ENCODE results near the gene ZNF622.
A peak's percentile ranks its signal among the peaks of the same experiment; 100 is the strongest.

Gene ZNF622

GRCh38 chr5:16465544-16466432 is at the start of gene ZNF622:
Gene ZNF622, minus strand, starts transcription at chr5:16465800. Its CDS starts 135 bp downstream, at chr5:16465665.
- DNase-seq, result peak; percentile 94 to 95

GRCh38 chr5:16510098-16510497 is 44.5 kb upstream of the ZNF622 start:
- no peak for DNase-seq

DNA sequence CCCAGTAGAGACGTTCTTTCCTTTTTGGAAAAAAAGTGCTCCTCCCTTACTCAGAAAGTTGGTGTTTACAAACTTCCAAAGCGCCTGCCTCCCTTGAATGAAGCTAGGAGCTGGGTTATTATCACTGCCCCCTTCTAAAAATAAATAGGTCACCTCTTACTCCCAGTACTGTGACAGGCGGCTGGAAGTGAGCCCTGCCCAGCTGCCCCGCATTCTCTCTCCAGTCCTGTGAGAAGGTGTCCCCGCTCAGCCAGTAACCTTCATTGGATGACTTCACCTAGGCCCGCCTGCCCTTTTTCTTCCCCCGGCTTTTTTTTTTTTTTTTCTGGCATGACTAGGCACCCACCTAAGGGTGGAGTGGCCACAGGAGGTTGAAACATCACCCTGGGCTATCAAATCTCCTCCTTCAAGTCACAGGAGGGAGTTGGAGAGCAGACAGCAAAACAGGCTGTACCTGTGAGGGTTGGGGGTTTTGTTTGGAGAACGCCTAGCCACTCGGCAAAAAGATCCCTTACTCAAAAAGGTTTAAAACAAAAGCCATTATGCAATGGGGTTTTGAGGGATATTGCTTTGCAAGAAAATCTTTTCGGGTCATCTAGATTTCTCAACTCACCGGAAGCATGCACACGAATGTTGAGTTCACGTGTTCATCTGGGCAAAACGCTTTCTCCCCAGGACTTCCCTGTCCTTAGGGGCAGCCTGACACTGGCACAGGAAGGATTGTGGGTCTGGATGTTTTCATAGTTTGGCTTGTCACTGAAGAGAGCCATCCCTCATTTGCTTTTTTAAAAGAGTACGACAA is 43.3 kb upstream of the ZNF622 start:
- DNase-seq, result no peak

GRCh38 chr5:16507716-16508115 is 42.1 kb upstream of the ZNF622 start:
- DNase-seq, result no peak

DNA sequence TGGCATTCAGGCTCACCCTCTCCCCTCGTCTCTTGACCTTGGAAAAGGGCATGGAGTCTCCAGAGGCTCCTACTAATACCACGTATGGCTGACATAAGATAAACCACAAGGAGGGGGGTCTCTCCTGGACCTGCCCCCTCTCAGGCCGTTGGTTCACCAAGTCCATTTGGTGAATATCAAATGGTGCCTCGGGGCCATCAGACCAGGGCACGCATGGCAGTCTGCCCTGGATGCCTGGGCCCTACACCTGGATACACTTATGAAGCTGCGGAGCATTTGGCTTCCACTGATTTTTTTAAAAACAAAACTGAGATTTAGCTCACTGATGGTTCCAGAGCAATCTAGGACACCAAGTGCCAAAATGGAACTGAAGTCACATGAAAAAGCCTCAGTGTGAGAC is 40.3 kb upstream of the ZNF622 start:
- no peak for DNase-seq

DNA sequence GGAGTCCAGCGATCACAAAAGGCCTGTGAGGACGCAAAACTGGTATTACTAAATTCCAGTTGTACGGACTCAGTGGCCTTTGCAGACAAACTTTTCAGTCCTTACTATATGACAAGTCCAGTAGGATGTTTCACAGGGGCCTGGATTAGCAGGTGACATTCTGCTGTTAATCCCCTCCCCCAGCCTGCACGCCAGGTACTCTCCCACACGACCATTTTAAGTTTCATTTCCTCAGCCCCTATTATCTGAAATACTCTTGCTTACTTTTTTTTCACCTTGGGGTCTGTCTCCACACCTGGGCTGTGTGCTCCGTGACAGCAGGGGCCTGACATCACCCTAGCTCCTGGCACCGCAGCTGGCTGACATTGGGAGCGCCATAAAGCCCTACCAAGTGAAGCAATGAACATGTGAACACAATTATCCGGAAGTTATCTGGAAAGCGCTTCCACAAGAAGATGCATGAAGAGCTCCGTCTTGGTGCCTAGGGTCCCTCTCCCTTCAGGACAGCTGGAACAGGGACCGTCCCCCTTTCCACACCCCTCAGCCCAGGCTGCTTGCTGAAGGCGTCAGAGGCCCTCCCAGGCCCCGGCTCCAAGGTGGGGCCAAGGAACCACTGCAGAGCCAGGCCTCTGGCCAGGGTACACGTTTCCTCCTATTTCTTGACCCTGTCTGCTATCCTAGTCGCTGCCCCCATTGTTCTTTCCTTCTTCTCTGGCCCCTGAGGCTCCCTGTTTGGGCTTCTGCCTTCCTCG is 39.7 kb upstream of the ZNF622 start:
- DNase-seq, result no peak

DNA sequence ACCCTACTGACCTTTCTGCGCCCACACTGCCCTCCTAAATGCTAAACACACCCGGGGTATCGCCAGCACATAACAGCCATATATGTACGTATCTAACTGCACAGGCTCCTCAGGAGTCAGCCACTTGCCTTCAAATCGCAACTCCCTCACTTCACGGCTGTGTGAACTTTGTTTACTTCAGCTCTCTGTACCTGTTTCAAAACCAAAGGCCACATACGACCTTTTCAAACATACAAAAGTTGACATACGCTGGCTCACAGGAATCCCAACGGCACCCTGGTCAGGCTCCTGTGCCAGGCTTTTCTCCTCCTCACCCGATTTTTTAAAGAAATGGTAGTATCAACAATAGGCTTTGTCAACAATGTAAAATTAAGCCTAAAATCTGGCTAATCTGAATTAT is 39.0 kb upstream of the ZNF622 start:
- no peak for DNase-seq

- no peak for DNase-seq
Measured at GRCh38 chr5:16502866-16503265, 37.3 kb upstream of the ZNF622 start.

DNA sequence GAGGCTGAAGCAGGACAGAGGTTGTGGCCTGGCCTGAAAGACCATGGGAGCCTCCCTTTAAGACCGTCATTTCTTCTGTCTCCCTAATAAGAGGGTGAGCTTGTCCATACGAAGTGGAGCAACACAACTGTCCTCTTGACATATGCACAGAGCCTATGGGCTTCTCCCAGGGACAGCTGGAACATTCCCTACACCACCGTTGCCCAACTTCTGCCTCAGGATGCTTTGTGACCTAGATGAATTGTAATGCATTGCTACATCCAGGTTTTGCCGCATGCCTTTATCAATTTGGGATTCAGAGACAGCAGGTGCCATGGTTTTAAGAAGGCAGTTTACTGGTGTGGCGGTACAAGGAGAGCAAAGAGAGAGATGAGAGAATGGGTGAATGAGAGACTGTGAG is 34.4 kb upstream of the ZNF622 start:
- DNase-seq, result no peak

GRCh38 chr5:16497546-16497945 is 31.9 kb upstream of the ZNF622 start:
- no peak for DNase-seq

- no peak for DNase-seq
Measured at GRCh38 chr5:16493261-16493660, 27.7 kb upstream of the ZNF622 start.

- no peak for DNase-seq
Measured at GRCh38 chr5:16492398-16493140, 27.0 kb upstream of the ZNF622 start.

- no peak for DNase-seq
Measured at GRCh38 chr5:16490911-16491310, 25.3 kb upstream of the ZNF622 start.

GRCh38 chr5:16489322-16489791 is 23.8 kb upstream of the ZNF622 start:
- DNase-seq, result peak in 1 of 2 experiments; percentile 40

GRCh38 chr5:16487456-16487855 is 21.9 kb upstream of the ZNF622 start:
- DNase-seq, result no peak

- no peak for DNase-seq
Measured at GRCh38 chr5:16486711-16487111, 21.1 kb upstream of the ZNF622 start.

DNA sequence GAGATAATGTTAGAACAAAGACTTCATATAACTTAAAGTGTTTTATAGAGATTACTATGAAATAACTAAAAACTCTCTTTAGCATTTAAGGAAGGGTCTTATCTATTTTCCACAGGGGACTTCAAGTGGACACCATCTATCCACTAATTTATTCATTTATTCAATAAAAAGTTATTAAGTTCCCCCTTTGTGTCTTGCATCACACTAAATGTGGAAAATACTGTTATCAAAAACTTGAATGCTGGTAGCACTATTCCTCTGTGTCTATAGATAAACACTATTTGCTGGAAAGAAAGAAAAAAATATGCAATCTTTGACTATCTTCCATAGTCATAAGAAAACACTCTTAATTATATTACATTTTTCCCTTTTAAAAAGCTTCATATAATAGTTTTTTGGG is 20.1 kb upstream of the ZNF622 start:
- no peak for DNase-seq

DNA sequence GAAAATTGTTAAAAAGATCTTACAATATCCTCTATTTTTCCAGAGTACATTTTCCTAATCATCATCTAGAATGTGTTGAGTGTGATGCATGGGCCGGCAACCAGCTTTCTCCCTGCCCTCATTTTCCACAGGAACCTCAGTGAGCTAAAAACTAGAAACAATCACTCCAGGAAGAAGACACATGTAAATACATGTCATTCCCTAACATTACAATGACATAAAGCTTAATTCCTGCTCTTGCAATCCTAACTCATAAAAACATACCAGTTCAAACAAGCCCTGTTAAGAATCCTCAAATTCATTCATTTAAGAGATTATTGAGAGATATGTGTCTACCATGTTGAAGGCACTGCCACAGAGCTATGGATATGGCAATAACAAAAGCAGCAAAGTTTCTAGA is 18.5 kb upstream of the ZNF622 start:
- DNase-seq, result no peak

GRCh38 chr5:16483361-16483760 is 17.8 kb upstream of the ZNF622 start:
- no peak for DNase-seq

GRCh38 chr5:16482891-16483290 is 17.3 kb upstream of the ZNF622 start:
- DNase-seq, result no peak

DNA sequence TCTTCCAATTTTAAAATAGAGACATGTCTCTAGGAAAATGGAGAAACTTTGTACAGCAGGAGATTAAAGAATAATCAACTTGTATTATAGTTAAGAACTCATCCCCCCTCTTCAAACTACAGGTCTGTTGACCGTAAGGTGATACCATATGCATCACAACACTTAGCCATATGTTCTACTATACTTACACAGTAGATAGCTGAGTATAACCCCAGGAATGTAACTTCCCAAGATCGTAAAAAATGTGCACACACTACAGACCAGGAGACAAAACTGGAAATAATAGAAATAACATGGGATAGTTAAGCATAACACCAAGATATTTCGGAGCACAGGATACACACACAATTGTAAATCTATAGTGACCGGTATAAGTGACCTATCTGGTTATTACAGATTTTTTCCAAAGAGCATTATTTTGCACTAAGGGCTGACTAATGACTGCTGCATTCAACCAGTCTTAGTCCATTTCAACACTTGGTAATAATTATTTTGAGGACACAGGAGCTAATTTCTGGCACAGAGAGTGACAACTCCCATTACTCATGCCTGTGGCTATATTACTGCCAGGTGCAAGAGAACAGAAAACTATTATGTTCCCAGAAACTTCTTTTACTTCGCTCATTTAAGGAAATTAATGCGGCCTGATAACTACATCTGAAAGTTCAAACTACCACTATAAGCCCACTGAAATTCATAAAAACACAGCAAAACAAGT is 15.4 kb upstream of the ZNF622 start:
- DNase-seq, result no peak

DNA sequence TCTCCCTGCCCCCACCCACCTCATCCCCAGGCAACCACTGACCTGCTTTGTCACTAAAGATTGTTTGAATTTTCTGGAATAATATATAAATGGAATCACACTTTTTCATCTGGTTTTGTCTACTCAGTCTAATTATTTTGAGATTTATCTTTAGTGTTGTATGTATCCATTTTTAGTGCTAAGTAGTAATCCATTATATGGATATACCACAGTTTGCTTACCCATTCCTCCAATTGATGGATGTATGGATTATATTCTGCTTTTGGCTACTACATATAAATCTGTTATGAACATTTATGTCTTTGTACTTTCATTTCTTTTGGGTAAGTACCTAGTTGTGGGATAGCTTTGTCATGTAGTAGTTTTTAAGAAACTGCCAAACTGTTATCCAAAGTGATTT is 14.5 kb upstream of the ZNF622 start:
- no peak for DNase-seq

Measured in NCI-H1930 (cell line).